ENCODE data around the gene CDC42SE2.

The CDC42SE2 gene

GRCh38 chr5:131382407-131383395 lies 118.8 kb downstream of the CDC42SE2 start:
- H3K27me3 ChIP-seq (ENCODE audit: control insufficient read depth, insufficient read depth, low read length), result no peaks in the 10 kb centered on the region
- no peaks in the 10 kb centered on the region for H3K36me3 ChIP-seq (ENCODE audit: control insufficient read depth, insufficient read depth, low read length)
- no peaks in the 10 kb centered on the region for H3K4me1 ChIP-seq (ENCODE audit: control insufficient read depth, insufficient read depth, low read length)
- H3K27ac ChIP-seq (ENCODE audit: low read depth, low read length), result no peak overlapping the region
- H3K4me3 ChIP-seq (ENCODE audit: low read length), result no peak overlapping the region
- no peak overlapping the region for H3K9ac ChIP-seq (ENCODE audit: low read length)

DNA sequence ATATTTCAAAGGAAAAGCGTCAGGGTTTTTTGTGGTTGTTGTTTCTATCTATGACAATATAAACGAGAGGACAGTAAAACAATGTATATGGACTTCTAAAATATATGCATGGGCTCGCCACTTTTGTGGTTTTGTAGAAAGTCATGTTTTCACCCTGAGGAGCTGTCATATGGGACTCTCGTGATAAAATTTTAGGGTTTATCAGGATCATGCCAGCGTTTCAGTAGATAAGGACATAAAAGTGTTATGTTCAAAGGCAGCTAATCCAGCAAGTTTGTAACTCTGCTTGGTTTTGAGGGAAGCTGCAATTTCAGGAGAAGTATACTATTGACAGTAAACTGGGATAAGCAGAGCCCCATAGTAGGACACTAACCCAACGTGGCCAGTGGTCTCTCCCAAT lies 120.3 kb downstream of the CDC42SE2 start:
- H3K4me1 ChIP-seq (ENCODE audit: control insufficient read depth, insufficient read depth, low read length), result no peaks in the 10 kb centered on the region
- H3K4me3 ChIP-seq (ENCODE audit: low read length), result no peak overlapping the region
- no peak overlapping the region for H3K9ac ChIP-seq (ENCODE audit: low read length)
- H3K27ac ChIP-seq (ENCODE audit: low read depth, low read length), result no peak overlapping the region
- H3K27me3 ChIP-seq (ENCODE audit: control insufficient read depth, insufficient read depth, low read length), result no peaks in the 10 kb centered on the region
- H3K36me3 ChIP-seq (ENCODE audit: control insufficient read depth, insufficient read depth, low read length), result no peaks in the 10 kb centered on the region

GRCh38 chr5:131384616-131385214 lies 120.9 kb downstream of the CDC42SE2 start:
- Histone ChIP-seq H3K36me3 (ENCODE audit: control insufficient read depth, insufficient read depth, low read length) (no peaks in the 10 kb centered on the region), H3K27me3 (ENCODE audit: control insufficient read depth, insufficient read depth, low read length) (no peaks in the 10 kb centered on the region), H3K4me1 (ENCODE audit: control insufficient read depth, insufficient read depth, low read length) (no peaks in the 10 kb centered on the region), H3K27ac (ENCODE audit: low read depth, low read length) (no peak overlapping the region), H3K4me3 (ENCODE audit: low read length) (no peak overlapping the region), H3K9ac (ENCODE audit: low read length) (no peak overlapping the region)

DNA sequence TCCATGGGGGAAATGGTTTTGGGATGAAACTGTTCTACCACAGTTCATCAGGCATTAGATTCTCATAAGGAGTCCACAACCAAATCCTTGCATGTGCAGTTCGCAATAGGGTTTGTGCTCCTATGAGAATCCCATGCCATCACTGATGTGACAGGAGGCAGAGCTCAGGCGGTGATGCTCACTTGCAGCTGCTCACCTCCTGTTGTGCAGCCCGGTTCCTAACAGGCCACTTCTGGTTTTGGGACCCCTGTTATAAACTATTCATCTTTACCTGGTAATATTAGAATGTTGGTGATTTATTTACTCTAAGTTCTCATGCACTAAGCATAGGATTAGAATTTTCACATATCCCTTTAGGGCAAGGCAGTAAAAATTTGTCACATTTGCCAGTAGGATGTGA lies 122.3 kb downstream of the CDC42SE2 start:
- H3K9ac ChIP-seq (ENCODE audit: low read length), result no peak overlapping the region
- no peak overlapping the region for H3K27ac ChIP-seq (ENCODE audit: low read depth, low read length)
- no peaks in the 10 kb centered on the region for H3K36me3 ChIP-seq (ENCODE audit: control insufficient read depth, insufficient read depth, low read length)
- no peak overlapping the region for H3K4me3 ChIP-seq (ENCODE audit: low read length)
- no peaks in the 10 kb centered on the region for H3K4me1 ChIP-seq (ENCODE audit: control insufficient read depth, insufficient read depth, low read length)
- H3K27me3 ChIP-seq (ENCODE audit: control insufficient read depth, insufficient read depth, low read length), result no peaks in the 10 kb centered on the region

- H3K27ac ChIP-seq (ENCODE audit: low read depth, low read length), result no peak overlapping the region
- no peak overlapping the region for H3K9ac ChIP-seq (ENCODE audit: low read length)
- H3K4me1 ChIP-seq (ENCODE audit: control insufficient read depth, insufficient read depth, low read length), result no peaks in the 10 kb centered on the region
- H3K27me3 ChIP-seq (ENCODE audit: control insufficient read depth, insufficient read depth, low read length), result no peaks in the 10 kb centered on the region
- no peaks in the 10 kb centered on the region for H3K36me3 ChIP-seq (ENCODE audit: control insufficient read depth, insufficient read depth, low read length)
- no peak overlapping the region for H3K4me3 ChIP-seq (ENCODE audit: low read length)
Measured at GRCh38 chr5:131386779-131387178, 122.9 kb downstream of the CDC42SE2 start.

DNA sequence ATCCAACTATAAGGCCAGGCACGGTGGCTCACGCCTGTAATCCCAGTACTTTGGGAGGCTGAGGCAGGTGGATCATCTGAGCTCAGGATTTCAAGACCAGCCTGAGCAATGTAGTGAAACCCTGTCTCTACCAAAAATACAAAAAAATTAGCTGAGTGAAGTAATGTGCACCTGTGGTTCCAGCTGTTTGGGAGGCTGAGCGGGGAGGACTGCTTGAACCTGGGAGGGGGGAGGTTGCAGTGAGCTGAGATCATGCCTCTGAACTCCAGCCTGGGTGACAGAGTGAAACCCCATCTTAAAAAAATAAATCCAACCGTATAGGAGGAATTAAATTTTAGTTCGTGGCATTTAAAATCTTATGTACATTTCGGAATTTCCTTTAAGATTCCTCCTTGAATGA lies 123.4 kb downstream of the CDC42SE2 start:
- Histone ChIP-seq H3K27me3 (ENCODE audit: control insufficient read depth, insufficient read depth, low read length) (no peaks in the 10 kb centered on the region), H3K36me3 (ENCODE audit: control insufficient read depth, insufficient read depth, low read length) (no peaks in the 10 kb centered on the region), H3K4me3 (ENCODE audit: low read length) (no peak overlapping the region), H3K4me1 (ENCODE audit: control insufficient read depth, insufficient read depth, low read length) (no peaks in the 10 kb centered on the region), H3K27ac (ENCODE audit: low read depth, low read length) (no peak overlapping the region), H3K9ac (ENCODE audit: low read length) (no peak overlapping the region)

DNA sequence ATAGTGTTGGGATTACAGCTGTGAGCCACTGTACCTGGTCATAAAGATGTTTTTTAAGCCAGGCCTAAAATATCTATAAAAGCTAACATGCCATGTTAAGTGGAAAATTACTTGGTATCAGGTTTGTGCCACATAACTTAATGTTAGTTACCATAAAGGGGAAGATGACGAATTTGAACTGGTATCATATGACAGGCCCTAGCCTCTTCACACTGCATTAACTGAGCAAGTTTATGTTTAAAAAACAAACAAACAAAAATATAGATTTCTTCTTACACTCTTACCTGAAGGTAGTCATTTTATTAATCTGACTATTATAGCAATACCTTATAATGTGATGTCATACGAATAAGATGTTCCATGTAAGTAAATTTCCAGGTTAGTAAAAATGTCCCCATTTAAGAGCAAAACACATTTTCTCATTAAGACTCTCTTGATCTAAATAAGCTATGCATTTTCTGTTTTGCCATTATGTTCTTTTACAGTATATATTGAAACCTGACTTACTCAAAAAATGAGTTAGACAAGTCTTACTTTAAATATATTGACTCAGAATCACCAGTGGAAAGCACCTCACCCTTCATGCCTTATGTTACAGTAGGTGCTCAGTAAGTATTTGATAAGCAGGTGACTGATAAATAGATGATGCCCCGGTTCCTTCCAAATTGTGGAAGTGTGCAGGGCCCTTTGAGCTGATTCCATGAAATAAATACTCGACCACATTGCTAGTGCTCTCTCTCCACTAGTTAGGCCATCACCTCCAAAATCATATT lies 125.4 kb downstream of the CDC42SE2 start:
- H3K27ac ChIP-seq (ENCODE audit: low read depth, low read length), result no peak overlapping the region
- no peaks in the 10 kb centered on the region for H3K27me3 ChIP-seq (ENCODE audit: control insufficient read depth, insufficient read depth, low read length)
- peaks cover 2% of the 10 kb centered on the region for H3K4me1 ChIP-seq (ENCODE audit: control insufficient read depth, insufficient read depth, low read length)
- H3K9ac ChIP-seq (ENCODE audit: low read length), result no peak overlapping the region
- no peak overlapping the region for H3K4me3 ChIP-seq (ENCODE audit: low read length)
- H3K36me3 ChIP-seq (ENCODE audit: control insufficient read depth, insufficient read depth, low read length), result no peaks in the 10 kb centered on the region

DNA sequence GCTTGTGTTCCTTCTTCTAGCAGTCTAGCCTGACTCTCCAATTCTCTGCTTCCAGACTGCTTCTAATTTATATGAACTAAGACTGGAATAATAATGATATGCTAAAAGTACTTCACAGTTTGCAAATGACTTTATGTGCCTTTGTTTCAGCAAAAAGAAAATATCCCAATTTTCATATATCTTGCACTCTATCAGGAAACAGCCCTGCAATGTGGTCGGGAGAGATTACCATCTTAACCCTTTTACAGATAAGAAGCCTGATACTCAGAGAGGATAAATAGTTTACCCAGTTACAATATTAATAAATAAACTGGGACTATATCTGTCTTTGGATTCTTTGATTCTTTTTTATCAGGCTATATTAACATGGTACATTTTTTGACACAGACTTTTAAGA lies 126.0 kb downstream of the CDC42SE2 start:
- H3K27me3 ChIP-seq (ENCODE audit: control insufficient read depth, insufficient read depth, low read length), result no peaks in the 10 kb centered on the region
- H3K27ac ChIP-seq (ENCODE audit: low read depth, low read length), result no peak overlapping the region
- H3K36me3 ChIP-seq (ENCODE audit: control insufficient read depth, insufficient read depth, low read length), result no peaks in the 10 kb centered on the region
- H3K4me3 ChIP-seq (ENCODE audit: low read length), result no peak overlapping the region
- H3K4me1 ChIP-seq (ENCODE audit: control insufficient read depth, insufficient read depth, low read length), result peaks cover 2% of the 10 kb centered on the region
- no peak overlapping the region for H3K9ac ChIP-seq (ENCODE audit: low read length)

- Histone ChIP-seq H3K27me3 (ENCODE audit: control insufficient read depth, insufficient read depth, low read length) (no peaks in the 10 kb centered on the region), H3K27ac (ENCODE audit: low read depth, low read length) (no peak overlapping the region), H3K36me3 (ENCODE audit: control insufficient read depth, insufficient read depth, low read length) (peaks cover 2% of the 10 kb centered on the region), H3K9ac (ENCODE audit: low read length) (no peak overlapping the region), H3K4me3 (ENCODE audit: low read length) (no peak overlapping the region), H3K4me1 (ENCODE audit: control insufficient read depth, insufficient read depth, low read length) (peaks cover 2% of the 10 kb centered on the region)
Measured at GRCh38 chr5:131392466-131393095, 128.7 kb downstream of the CDC42SE2 start.

GRCh38 chr5:131393498-131393968 lies 129.7 kb downstream of the CDC42SE2 start:
- Histone ChIP-seq H3K27ac (ENCODE audit: low read depth, low read length) (no peak overlapping the region), H3K9ac (ENCODE audit: low read length) (no peak overlapping the region), H3K4me1 (ENCODE audit: control insufficient read depth, insufficient read depth, low read length) (peaks cover 2% of the 10 kb centered on the region), H3K36me3 (ENCODE audit: control insufficient read depth, insufficient read depth, low read length) (peaks cover 2% of the 10 kb centered on the region), H3K4me3 (ENCODE audit: low read length) (no peak overlapping the region), H3K27me3 (ENCODE audit: control insufficient read depth, insufficient read depth, low read length) (no peaks in the 10 kb centered on the region)

DNA sequence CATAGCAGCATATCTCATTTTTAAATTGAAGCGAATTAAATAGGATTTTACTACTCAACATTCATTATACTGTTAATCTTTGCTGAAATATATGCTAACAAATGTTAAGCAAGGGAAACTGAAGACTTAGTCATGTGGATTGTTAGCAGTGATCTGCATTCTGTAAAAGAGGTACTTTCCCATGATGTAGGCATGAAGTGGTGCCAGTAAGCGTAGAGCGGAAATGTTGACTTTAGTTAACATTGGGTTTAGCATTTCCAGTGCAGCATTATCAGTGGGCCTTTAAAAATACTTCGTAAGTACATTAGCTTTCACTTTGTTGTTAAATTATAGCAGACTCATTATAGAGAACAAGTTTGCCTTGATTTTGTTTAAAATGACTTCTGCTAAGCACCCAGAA lies 130.3 kb downstream of the CDC42SE2 start:
- H3K27ac ChIP-seq (ENCODE audit: low read depth, low read length), result no peak overlapping the region
- no peak overlapping the region for H3K4me3 ChIP-seq (ENCODE audit: low read length)
- H3K9ac ChIP-seq (ENCODE audit: low read length), result no peak overlapping the region
- H3K4me1 ChIP-seq (ENCODE audit: control insufficient read depth, insufficient read depth, low read length), result peaks cover 2% of the 10 kb centered on the region
- H3K27me3 ChIP-seq (ENCODE audit: control insufficient read depth, insufficient read depth, low read length), result no peaks in the 10 kb centered on the region
- H3K36me3 ChIP-seq (ENCODE audit: control insufficient read depth, insufficient read depth, low read length), result peaks cover 2% of the 10 kb centered on the region

DNA sequence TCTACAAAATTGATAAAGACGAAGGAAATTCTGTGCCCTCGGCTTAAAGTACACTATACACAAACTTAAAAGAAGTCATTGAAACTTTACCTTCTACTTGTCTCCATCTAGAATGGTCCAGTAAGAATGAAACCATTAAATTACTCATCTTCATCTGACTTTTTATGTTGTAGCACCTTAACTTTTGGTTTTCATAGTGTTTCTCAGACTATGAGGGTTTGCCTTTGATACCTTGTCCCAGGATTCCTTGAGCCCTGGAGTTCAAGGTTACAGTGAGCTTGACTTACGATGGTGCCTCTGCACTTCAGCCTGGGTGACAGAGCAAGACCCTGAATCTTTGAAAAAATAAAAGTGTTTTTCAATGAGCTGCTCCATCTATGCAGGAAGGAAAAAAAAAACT lies 132.2 kb downstream of the CDC42SE2 start:
- Histone ChIP-seq H3K4me1 (ENCODE audit: control insufficient read depth, insufficient read depth, low read length) (peaks cover 2% of the 10 kb centered on the region), H3K36me3 (ENCODE audit: control insufficient read depth, insufficient read depth, low read length) (peaks cover 2% of the 10 kb centered on the region), H3K9ac (ENCODE audit: low read length) (no peak overlapping the region), H3K27me3 (ENCODE audit: control insufficient read depth, insufficient read depth, low read length) (no peaks in the 10 kb centered on the region), H3K4me3 (ENCODE audit: low read length) (no peak overlapping the region), H3K27ac (ENCODE audit: low read depth, low read length) (no peak overlapping the region)
